ENCODE results near the gene QDPR. TPM values are rescaled to one million over a fixed set of nuclear protein-coding genes. Genes with fewer than 3 reads are reported as not detected.

QDPR gene
- total RNA-seq, 1 donor from 2014 or later = 52.2 TPM

DNA sequence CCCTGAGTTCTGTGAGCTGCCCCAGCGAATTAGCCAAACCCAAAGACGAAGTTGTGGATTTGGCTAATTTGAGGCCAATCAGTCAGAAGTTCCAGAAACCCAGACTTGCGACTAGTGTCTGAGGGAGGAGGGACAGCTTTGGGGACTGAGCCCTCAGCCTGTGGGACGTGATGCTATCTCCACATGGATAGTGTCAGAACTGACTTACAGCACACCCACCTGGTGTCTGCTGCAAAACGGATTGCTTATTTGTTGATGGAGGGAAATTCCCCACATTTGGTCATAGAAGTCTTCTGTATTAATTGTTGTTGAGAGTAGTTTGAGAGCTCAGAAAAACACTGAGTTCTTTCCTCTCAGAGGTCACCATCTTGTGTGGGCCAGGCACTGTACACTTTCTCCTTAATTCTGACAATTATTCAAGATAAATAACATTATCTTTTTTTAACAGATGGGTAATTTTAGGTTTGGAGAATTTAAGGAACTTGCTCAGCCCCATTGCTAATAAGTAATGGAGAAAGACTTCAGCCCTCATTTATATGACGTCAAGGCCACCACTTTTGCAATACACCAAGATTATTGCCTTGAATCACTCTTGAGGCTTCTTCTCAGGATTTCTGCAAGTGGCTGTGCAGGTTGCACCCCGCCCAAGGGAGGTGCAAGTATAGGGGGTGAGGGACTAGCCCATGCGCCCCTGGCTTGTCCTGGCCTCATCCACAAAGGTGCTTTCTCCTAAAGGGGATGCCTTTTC is 19.8 kb upstream of the QDPR start:
- no peak for DNase-seq (ENCODE audit: low spot score in 2 of 2)
- no peak for FAIRE-seq

GRCh38 chr4:17528551-17529165 is 16.8 kb upstream of the QDPR start:
- DNase-seq (ENCODE audit: low spot score in 2 of 2) (no peak), FAIRE-seq (no peak)

- FAIRE-seq = no peak
- DNase-seq (ENCODE audit: low spot score in 2 of 2) = no peak
Observed at GRCh38 chr4:17526695-17527477, 15.0 kb upstream of the QDPR start.

DNA sequence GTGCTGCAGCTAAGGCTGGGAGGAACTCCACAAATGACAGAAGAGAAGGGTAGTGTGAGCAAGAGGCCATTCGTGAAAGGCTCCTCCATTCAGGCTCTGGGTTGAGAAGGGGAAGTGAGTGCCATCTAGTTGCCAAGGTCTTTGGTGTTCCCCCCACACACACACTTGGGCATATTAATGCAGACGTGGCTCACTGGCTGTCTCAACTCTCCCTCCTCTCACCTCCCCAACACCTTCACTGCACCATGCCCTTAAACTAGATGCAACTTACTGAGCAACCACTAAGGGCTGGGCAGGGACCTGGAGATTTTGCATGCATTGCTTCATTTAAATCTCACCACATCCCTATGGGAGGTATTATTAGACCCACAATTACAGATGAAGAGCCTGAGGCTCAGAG is 11.8 kb upstream of the QDPR start:
- FAIRE-seq = no peak
- DNase-seq (ENCODE audit: low spot score in 2 of 2) = no peak

DNA sequence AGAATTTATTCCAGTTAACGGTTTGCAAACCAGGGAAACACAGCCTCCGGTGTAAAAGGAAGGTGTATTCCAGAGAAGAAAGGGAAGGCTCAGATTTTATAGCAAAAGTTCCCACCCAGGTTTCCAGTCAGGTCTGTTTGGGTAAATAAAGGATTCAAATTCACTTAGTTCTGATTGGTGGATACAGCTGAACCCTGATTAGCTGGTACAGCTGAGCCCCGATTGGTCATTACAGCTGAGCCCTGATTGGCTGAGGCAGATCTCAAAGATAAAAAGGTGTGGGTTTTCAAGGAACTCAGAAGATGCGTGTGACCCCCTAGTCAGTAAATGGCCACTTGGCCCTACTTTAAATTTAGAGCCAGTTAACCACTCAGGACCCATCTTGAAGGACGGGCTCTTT is 9.7 kb upstream of the QDPR start:
- FAIRE-seq = no peak
- DNase-seq (ENCODE audit: low spot score in 2 of 2) = no peak

DNA sequence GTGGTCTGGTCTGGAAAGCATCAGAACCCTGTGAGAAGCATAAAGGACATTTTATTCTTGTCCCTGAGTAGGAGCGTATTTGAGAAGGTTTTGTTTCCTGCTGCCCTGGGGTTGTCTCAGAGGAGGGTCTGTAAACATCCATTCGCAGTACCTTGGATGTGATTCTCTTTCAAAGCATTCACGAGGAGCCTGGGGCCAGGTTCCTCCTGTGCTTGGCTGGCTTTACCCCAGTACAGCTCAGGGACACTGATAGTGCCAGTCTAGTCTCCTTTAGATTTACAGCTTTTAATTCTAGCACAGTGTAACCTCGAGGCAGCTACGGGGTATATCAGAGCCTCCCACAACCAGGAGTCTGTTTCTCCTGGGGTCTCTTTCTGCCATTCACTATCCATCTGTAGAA is 5.8 kb upstream of the QDPR start:
- FAIRE-seq = no peak
- no peak for DNase-seq (ENCODE audit: low spot score in 2 of 2)

GRCh38 chr4:17516980-17517379 is 5.1 kb upstream of the QDPR start:
- DNase-seq (ENCODE audit: low spot score in 2 of 2) (no peak), FAIRE-seq (no peak)

GRCh38 chr4:17515445-17516407 is 3.8 kb upstream of the QDPR start:
- FAIRE-seq = no peak
- no peak for DNase-seq (ENCODE audit: low spot score in 2 of 2)

DNA sequence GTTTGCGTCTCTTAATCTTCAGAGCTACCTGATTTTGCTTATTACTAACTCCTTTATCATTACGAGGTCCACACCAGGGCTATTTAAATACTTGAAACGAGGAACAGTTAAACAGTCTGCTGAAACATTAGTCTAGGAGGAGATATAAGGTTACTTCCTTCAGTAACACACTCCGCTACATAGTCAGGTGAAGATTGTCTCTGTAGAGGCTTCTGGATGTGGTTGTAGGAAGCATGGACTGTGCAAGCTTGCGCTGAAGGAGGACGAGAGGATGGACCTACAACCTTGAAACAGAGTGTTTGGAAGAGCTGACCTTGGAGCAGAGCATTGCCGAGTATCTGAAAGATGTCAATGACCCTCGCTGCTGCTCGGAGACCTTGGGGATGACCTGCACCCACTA is 3.0 kb upstream of the QDPR start, which contains the start of gene CLRN2:
CLRN2 (plus strand) TSS at position 301 of the 400 bp plus-strand sequence. CDS start 102 bp downstream, outside the sequence.
- FAIRE-seq (no peak), DNase-seq (ENCODE audit: low spot score in 2 of 2) (no peak)

GRCh38 chr4:17512973-17513665 is 1.2 kb upstream of the QDPR start:
- DNase-seq (ENCODE audit: low spot score in 2 of 2) (no peak), FAIRE-seq (no peak)

DNA sequence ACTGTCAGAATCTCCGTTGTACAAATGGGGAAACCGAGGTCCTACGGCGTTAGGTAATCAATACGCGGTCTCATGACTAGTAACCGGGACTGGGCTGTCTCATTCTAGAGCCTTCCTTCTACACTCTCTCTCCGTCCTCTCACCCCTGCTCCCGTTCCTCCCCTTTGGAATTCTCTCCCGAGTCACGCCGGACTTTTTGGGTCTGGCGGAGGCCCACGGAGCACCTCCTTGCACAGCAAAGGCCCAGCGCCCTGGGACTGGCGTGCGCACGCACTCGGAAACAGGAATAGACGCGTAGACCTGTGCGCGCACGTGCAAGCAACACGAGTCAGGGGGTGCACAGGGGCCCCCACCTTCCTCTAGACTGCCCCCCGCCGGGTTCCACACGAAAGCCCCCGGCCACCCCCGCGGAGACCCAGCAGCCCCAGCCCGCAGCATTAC is 361 bp downstream of the QDPR start:
- no peak for FAIRE-seq
- no peak for DNase-seq (ENCODE audit: low spot score in 2 of 2)

- DNase-seq (ENCODE audit: low spot score in 2 of 2) (no peak), FAIRE-seq (no peak)
Observed at GRCh38 chr4:17511051-17511450, 839 bp downstream of the QDPR start.

DNA sequence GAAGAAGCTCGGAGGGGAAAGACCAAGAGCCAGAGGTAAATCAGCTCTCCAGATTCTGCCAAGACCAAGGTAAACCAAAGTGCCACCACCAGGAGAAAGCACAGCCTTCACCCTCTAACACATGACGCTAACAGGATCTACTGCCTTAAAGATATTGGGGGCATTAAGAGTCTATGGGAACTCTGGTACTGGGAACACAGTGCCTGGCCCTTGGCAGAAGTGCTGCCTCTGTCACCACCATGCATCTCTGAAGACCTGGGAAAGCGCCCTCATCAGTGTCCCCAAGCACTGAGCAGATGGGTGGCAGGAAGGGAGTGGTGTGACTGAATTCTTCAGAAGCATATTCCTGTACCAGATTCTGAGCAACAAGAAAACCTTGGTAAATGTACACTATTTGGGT is 1.3 kb downstream of the QDPR start:
- FAIRE-seq (no peak), DNase-seq (ENCODE audit: low spot score in 2 of 2) (peak in 1 of 2 donors; percentile 24)

DNA sequence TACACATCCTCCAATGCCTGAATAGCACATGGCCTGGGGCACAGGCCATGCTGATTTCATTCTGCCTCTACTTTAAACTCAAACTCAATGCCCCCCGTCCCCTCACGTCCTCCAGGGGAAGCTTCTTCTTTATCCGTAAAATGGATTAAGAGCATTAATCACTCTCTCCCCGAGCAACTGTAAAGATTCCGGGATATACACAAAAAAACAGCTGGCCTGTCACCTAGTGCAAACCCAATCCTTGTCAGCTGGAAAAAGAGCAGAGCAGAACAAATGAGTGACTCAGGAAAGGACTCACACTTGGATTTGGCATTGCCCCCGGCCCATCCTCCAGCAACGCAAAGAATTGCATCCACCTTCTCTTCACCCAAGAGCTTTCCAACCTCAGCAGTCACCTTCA is 7.8 kb downstream of the QDPR start:
- no peak for FAIRE-seq

DNA sequence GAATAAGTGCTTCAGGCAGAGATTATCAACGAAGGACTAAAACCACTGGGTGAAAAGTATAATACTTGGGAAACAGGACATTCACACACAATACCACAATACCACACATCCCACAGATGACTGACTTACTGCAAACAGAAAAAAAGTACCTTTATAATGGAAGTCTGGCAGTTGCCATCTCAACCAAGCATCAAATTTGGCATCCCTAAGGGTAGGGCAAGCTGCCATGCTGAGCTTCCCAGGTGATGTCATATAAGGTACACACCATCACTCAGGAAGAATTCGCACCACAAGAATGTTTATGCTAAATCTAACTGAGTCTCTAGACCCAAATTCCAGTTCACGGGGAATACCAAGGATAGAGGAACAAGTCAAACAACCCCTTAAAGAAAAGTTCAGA is 9.1 kb downstream of the QDPR start:
- FAIRE-seq (no peak), DNase-seq (ENCODE audit: low spot score in 2 of 2) (no peak)

More for the DNA sequence above, 7.8 kb downstream of the QDPR start:
- DNase-seq (ENCODE audit: low spot score in 2 of 2) = no peak

DNA sequence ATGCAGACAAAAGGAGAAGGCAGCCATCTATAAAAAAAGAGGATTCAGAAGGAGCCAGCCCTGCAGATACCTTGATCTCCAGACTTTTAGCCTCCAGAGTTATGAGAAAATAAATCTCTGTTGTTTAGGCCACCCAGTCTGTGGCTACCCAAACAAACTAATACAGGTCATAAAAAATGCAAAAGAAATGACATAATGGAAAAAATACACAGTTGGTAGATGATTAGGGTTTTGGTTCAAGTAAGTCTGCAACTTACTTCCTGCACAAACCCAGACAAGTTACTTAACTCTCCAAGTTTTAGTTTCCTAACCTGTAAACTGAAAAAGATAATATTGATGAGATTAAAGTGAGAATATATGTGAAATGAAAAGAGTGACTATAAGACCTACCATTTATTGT is 11.3 kb downstream of the QDPR start:
- FAIRE-seq (no peak), DNase-seq (ENCODE audit: low spot score in 2 of 2) (no peak)

DNA sequence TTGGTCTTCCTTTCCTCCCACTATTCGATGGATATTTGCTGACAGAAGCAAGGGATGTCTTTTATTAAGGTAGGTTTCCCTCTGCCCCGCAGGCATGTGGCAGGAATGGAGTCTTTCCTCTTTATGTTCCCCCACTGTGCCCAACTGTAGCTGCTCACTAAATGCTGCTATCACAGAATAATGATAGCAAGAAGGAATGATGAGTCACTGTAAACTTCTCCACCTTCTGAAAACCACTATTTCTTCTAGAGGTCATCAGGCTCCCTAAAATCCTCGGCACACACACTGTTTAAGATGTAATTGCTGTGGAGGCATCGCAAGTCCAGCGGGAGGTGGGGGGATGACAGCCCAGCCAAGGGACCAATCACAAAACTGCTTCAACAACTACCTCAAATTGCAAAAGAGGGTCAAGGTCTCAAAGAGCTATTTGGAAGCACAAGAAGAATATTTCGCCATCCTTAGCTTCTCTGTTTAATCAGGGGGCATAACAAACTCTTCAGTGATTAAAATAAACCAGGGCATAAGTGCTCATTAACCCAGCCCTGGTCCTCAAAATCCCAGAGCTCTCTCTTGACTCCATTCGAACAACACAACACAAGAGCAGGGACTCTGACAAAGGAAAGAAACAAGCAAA is 13.9 kb downstream of the QDPR start:
- DNase-seq (ENCODE audit: low spot score in 2 of 2) (no peak), FAIRE-seq (no peak)

DNA sequence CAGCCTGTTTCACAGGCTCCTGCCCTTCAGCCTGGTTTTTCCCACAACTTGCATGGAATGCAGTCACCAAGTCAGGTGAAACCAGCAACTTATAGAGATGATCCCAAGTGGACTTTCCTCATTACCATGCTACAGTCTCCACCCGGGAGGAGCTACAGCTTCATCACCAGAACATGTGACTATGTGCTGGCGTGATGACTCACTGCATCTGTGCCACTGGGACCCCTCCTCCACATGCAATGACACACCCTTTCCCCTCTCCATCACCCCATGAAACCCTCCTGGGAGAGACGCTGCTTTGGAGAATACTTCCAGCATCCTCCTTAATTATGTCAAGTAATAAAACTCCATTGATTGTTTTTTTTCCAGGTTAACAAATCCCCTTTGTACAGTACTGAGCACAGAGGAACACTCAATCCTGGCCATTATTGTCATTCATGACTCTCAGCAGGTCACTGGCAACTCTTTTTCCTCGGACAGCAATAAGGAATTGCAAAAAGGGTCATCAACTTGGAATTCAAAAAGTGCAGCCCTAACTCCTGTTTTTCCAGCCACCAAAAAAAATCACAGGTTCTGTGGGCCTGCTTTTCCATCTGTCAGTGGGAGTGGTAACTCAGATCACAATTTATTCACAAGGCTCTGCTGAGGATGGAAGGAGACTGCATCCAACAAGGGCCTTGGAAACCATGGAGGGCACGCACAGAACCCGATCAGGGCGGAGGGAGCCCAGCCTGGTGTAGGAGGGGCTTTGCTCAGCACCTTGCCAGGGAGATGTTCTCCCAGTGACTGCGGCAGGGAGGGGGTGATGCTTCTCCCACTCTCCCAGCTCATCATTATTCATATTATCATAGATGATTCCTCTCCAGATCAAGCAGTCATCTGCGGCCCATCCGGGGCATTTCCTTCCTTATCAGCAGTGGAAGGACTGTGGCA is 17.4 kb downstream of the QDPR start:
- DNase-seq (ENCODE audit: low spot score in 2 of 2) (no peak), FAIRE-seq (no peak)

All from frontal cortex (tissue), 4 donors.